Measurements from ENCODE around the gene RNF41.

RNF41 gene

GRCh38 chr12:56247923-56248322 lies 26.2 kb upstream of the RNF41 start:
- FAIRE-seq, result no peak

GRCh38 chr12:56244494-56244893 lies 22.8 kb upstream of the RNF41 start:
- FAIRE-seq, result no peak

More at GRCh38 chr12:56247923-56248322, 26.2 kb upstream of the RNF41 start:
- DNase-seq (ENCODE audit: insufficient read length, low spot score), result no peak

GRCh38 chr12:56243731-56244181 lies 22.0 kb upstream of the RNF41 start:
- DNase-seq (ENCODE audit: insufficient read length, low spot score) (no peak), FAIRE-seq (no peak)

More at GRCh38 chr12:56244494-56244893, 22.8 kb upstream of the RNF41 start:
- no peak for DNase-seq (ENCODE audit: insufficient read length, low spot score)

- no peak for DNase-seq (ENCODE audit: insufficient read length, low spot score)
- no peak for FAIRE-seq
Observed at GRCh38 chr12:56242986-56243385, 21.3 kb upstream of the RNF41 start.

GRCh38 chr12:56241424-56242303 lies 19.9 kb upstream of the RNF41 start:
- DNase-seq (ENCODE audit: insufficient read length, low spot score) (no peak), FAIRE-seq (no peak)

GRCh38 chr12:56237552-56237951 lies 15.8 kb upstream of the RNF41 start:
- FAIRE-seq, result no peak
- no peak for DNase-seq (ENCODE audit: insufficient read length, low spot score)

- no peak for DNase-seq (ENCODE audit: insufficient read length, low spot score)
- FAIRE-seq, result no peak
Observed at GRCh38 chr12:56236985-56237384, 15.3 kb upstream of the RNF41 start.

GRCh38 chr12:56236091-56236490 lies 14.4 kb upstream of the RNF41 start:
- FAIRE-seq, result no peak
- no peak for DNase-seq (ENCODE audit: insufficient read length, low spot score)

- FAIRE-seq (no peak), DNase-seq (ENCODE audit: insufficient read length, low spot score) (no peak)
Observed at GRCh38 chr12:56234746-56235436, 13.2 kb upstream of the RNF41 start.

GRCh38 chr12:56231184-56231582 lies 9.5 kb upstream of the RNF41 start:
- FAIRE-seq (no peak), DNase-seq (ENCODE audit: insufficient read length, low spot score) (no peak)

GRCh38 chr12:56230432-56231183 lies 8.9 kb upstream of the RNF41 start:
- FAIRE-seq, result no peak

GRCh38 chr12:56229916-56230431 lies 8.3 kb upstream of the RNF41 start, which contains the start of gene SLC39A5:
Gene SLC39A5, plus strand, starts transcription at chr12:56230051. Its CDS starts 1,224 bp downstream, at chr12:56231275.
- FAIRE-seq, result no peak
- DNase-seq (ENCODE audit: insufficient read length, low spot score), result no peak

More at GRCh38 chr12:56230432-56231183, 8.9 kb upstream of the RNF41 start:
- DNase-seq (ENCODE audit: insufficient read length, low spot score), result no peak

GRCh38 chr12:56229082-56229481 lies 7.4 kb upstream of the RNF41 start:
- no peak for FAIRE-seq
- DNase-seq (ENCODE audit: insufficient read length, low spot score), result no peak

- DNase-seq (ENCODE audit: insufficient read length, low spot score) (no peak), FAIRE-seq (no peak)
Observed at GRCh38 chr12:56224954-56225353, 3.2 kb upstream of the RNF41 start.

GRCh38 chr12:56224102-56224701 lies 2.5 kb upstream of the RNF41 start, which contains the start of gene NABP2:
Gene NABP2, plus strand, starts transcription at chr12:56224342. Its CDS starts 515 bp downstream, at chr12:56224857.
- DNase-seq (ENCODE audit: insufficient read length, low spot score) (peak; percentile 99), FAIRE-seq (peak; percentile 80)

GRCh38 chr12:56223571-56224101 lies 1.9 kb upstream of the RNF41 start:
- DNase-seq (ENCODE audit: insufficient read length, low spot score) (no peak), FAIRE-seq (no peak)

- DNase-seq (ENCODE audit: insufficient read length, low spot score), result no peak
- FAIRE-seq, result no peak
Observed at GRCh38 chr12:56222531-56222895, 791 bp upstream of the RNF41 start.

GRCh38 chr12:56221232-56221756 lies 428 bp downstream of the RNF41 start:
- DNase-seq (ENCODE audit: insufficient read length, low spot score) (peak; percentile 71), FAIRE-seq (no peak)

- FAIRE-seq (no peak), DNase-seq (ENCODE audit: insufficient read length, low spot score) (no peak)
Observed at GRCh38 chr12:56220611-56221231, 1.0 kb downstream of the RNF41 start.
